Omental fat pad (tissue), 4 donors: ENCODE results near the gene SPINK6. TPM values are rescaled to one million over a fixed set of nuclear protein-coding genes. Genes with fewer than 3 reads are reported as not detected.

ENCODE experiments used
- ATAC-seq: fragments of 150-250 bp; one replicate; pipeline ENCODE4 v1.9.1; 2016; ENCODE audit warnings: mild to moderate bottlenecking, moderate library complexity; ENCODE audit not compliant: low FRiP score
- DNase-seq: peaks from one replicate; pipeline ENCODE4 v3.0.0-alpha.2; 2019; ENCODE audit warnings: low spot score
- total RNA-seq, 4 donors: library from RNA; depleted of rRNA; stranded (reverse); fragments of >200 nt; gene quantifications; one replicate each; pipeline ENCODE4 v1.1.0, GENCODE V29; 2016
- TF ChIP-seq, protein P1 (sequence below), 3 donors: fragments of 450-650 bp; IDR thresholded peaks; one replicate each; pipeline ENCODE4 v1.5.1; 2016 to 2017; ENCODE audit warnings: antibody characterized with exemption in 3 of 3, mild to moderate bottlenecking in 3 of 3, moderate library complexity in 2 of 3

SPINK6 gene
- total RNA-seq, 4 donors from 2014 or later = 1.6 TPM; not detected in 3

DNA sequence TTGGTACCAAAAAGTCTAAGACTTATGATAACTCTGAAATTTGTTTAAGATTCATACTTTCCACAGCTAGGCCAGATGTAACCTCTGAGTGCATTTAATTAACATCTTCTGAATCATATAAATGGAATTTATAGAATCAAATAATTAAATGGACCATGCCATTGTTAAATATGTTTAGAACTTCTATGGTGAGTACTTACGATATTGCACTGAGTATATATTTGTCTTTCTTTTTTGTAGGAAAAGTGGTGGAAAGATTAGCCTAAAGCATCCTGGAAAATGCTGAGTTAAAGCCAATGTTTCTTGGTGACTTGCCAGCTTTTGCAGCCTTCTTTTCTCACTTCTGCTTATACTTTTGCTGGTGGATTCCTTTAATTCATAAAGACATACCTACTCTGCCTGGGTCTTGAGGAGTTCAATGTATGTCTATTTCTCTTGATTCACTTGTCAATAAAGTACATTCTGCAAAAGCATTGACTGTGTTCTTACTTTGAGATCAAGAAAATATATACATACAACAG is 11.9 kb downstream of the SPINK6 start:
- no peak for ATAC-seq
- TF ChIP-seq, protein P1, sequence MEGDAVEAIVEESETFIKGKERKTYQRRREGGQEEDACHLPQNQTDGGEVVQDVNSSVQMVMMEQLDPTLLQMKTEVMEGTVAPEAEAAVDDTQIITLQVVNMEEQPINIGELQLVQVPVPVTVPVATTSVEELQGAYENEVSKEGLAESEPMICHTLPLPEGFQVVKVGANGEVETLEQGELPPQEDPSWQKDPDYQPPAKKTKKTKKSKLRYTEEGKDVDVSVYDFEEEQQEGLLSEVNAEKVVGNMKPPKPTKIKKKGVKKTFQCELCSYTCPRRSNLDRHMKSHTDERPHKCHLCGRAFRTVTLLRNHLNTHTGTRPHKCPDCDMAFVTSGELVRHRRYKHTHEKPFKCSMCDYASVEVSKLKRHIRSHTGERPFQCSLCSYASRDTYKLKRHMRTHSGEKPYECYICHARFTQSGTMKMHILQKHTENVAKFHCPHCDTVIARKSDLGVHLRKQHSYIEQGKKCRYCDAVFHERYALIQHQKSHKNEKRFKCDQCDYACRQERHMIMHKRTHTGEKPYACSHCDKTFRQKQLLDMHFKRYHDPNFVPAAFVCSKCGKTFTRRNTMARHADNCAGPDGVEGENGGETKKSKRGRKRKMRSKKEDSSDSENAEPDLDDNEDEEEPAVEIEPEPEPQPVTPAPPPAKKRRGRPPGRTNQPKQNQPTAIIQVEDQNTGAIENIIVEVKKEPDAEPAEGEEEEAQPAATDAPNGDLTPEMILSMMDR (IDR thresholded peaks at IDR 0.05) = no peak
- DNase-seq = no peak

DNA sequence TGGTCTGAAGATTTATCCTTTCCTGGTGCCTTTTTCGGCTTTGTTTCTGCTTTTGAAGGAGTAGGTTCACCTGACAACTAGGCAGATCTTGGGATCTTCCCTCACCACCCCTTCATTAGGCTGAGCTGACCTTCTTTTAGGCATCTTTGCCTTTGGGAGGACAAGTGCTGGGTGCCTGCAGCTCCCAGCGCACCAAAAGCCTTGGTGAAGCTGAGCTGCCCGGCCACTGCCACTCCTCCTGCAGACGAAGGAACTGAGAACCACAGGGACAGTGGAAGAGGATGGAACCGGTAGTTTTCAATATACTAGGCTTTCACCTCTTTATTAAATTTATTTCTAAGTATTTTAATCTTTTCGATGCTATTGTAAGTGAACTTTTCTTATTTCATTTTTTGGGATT is 18.7 kb downstream of the SPINK6 start:
- no peak for DNase-seq

DNA sequence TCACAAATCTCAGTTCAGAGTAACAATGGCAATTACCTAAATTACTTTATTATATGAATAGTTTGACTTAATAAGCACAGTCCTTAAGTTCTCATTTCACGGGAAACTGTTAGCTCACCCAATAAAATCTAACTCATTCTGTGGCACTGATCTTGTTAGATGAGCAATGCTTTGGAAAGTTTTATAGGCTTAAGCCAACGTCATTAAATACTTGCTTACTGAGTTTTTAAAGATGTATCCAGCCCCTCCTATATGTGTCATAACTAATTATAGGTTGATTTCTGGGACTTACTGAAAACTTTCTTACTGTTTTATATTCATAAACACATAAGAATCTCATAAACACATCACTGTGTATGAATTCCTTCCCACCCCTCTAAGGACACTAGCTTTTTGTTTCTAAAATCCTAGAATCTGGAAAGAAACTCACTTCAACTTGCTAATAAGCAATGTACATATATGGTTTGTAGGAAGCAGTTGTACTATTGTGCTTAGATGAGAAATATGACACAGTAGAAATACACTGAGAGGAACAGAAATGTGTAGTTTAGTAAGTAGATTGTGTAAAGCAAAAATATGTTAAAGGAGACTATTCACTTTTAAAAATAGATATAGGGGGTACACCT is 21.4 kb downstream of the SPINK6 start:
- DNase-seq (no peak), ATAC-seq (no peak)
- TF ChIP-seq, protein P1 (IDR thresholded peaks at IDR 0.05) = no peak

More for the DNA sequence above, 18.7 kb downstream of the SPINK6 start:
- TF ChIP-seq, protein P1 (IDR thresholded peaks at IDR 0.05) = no peak
- ATAC-seq = no peak

DNA sequence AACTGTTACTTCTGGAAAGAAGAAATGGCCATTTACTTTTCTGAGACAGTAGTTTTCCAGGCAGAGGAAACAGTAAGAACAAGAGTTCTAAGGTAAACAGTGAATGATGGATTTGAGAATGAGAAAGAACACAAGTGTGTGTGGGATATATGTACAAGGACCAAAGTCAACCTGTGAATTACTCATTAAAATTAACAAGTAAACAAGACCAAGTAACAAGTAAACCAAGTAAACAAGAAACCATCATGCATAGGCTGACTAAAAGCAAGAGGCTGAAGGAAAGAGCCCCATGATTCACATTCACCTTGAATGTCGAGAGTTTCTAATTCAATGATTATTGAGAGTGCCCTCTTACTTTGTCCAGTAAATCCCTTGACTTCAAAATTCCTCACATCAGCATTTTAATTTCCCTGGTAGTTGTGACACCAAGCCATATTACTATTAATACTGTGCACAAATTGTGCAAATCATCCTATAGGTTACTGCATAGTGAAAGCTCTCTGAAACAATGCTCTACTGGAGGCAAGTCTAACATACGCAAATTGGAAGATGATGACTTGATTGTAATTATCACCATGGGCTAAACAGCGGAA is 25.6 kb downstream of the SPINK6 start:
- DNase-seq (no peak), ATAC-seq (no peak)
- TF ChIP-seq, protein P1 (IDR thresholded peaks at IDR 0.05) = no peak

DNA sequence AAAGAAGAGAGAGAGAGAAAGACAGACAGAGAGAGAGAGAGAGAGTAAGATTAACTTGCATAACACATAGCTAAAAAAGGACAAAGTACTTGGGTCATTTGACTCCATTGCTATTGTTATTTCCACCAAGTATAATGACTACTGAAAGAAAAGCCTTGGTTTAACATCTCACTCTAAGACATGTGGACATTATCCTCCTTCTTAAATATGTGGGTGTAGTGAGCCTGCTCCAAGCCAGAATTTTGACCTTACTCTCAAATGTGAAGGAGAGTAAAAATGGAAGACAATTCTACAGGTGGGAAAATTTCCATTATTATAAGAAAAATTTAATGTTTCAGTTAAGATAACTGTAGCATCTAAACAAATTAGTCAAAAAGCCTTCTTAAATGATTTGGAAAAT is 27.0 kb downstream of the SPINK6 start:
- TF ChIP-seq, protein P1 (IDR thresholded peaks at IDR 0.05) = no peak
- no peak for ATAC-seq
- no peak for DNase-seq

DNA sequence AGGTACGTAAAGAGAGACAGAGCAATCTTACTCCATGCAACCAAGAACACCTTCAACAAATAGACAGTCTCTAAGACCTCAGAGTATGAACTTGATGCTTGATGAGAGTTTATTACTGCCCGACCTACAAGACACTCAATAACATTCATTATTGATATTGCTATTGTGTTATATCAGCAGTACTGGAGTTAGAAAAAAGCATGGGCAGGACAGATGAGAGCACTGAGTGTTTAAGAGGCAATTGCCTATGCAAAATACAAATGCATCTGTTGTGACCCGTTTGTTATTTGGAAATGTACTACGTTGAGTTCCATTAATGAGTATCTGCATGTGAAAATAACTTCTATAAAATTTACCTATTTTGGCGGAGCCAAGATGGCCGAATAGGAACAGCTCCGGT is 27.4 kb downstream of the SPINK6 start:
- ATAC-seq = no peak
- no peak for DNase-seq
- TF ChIP-seq, protein P1 (IDR thresholded peaks at IDR 0.05) = no peak
